GM23338 (cell line): ENCODE measurements around the gene TBC1D17. TPM values are rescaled to one million over a fixed set of nuclear protein-coding genes. Genes with fewer than 3 reads are reported as not detected.

Experiments
- ATAC-seq: fragments of 200-7000 bp; cut with Tn5 transposase; 3 replicates; pipeline ENCODE4 v1.9.1; 2020
- DNase-seq: peaks from one replicate; pipeline ENCODE4 v3.0.0-alpha.2; 2015; ENCODE audit warnings: low spot score
- H2AFZ ChIP-seq: fragments of 200-600 bp; sonication (generic); 2 replicates; pipeline ENCODE4 v1.8.0; 2016; ENCODE audit warnings: antibody characterized with exemption, mild to moderate bottlenecking, moderate library complexity
- H3F3A ChIP-seq: fragments of 200-600 bp; sonication (generic); replicated peaks from 2 replicates; pipeline ENCODE4 v1.8.0; 2017; ENCODE audit warnings: antibody characterized with exemption, mixed run types, low read depth
- H3K27ac ChIP-seq: fragments of 200-600 bp; sonication (generic); 2 replicates; pipeline ENCODE4 v1.6.1; 2016; ENCODE audit warnings: low read depth
- H3K27me3 ChIP-seq: fragments of 200-600 bp; sonication (generic); 2 replicates; pipeline ENCODE4 v1.8.0; 2016; ENCODE audit warnings: mild to moderate bottlenecking, mixed run types, moderate library complexity; ENCODE audit not compliant: insufficient read depth
- H3K36me3 ChIP-seq: fragments of 200-600 bp; sonication (generic); 2 replicates; pipeline ENCODE4 v1.8.0; 2016; ENCODE audit warnings: mild to moderate bottlenecking; ENCODE audit not compliant: insufficient read depth
- H3K4me1 ChIP-seq: fragments of 200-600 bp; sonication (generic); 2 replicates; pipeline ENCODE4 v1.8.0; 2016; ENCODE audit warnings: mild to moderate bottlenecking, moderate library complexity; ENCODE audit not compliant: insufficient read depth
- H3K4me2 ChIP-seq: fragments of 200-600 bp; sonication (generic); 2 replicates; pipeline ENCODE4 v1.7.1; 2017; ENCODE audit warnings: mixed run types
- H3K4me3 ChIP-seq: fragments of 200-600 bp; sonication (generic); 2 replicates; pipeline ENCODE4 v1.6.1; 2016; ENCODE audit warnings: mixed run types
- H3K79me2 ChIP-seq: fragments of 200-600 bp; sonication (generic); replicated peaks from 2 replicates; pipeline ENCODE4 v1.8.0; 2017; ENCODE audit warnings: mild to moderate bottlenecking; ENCODE audit not compliant: insufficient read depth
- H3K9me2 ChIP-seq: fragments of 200-600 bp; sonication (generic); 2 replicates; pipeline ENCODE4 v1.8.0; 2017; ENCODE audit not compliant: insufficient read depth
- H4K20me1 ChIP-seq: fragments of 200-600 bp; sonication (generic); replicated peaks from 2 replicates; pipeline ENCODE4 v1.8.0; 2017; ENCODE audit warnings: mild to moderate bottlenecking; ENCODE audit not compliant: insufficient read depth
- H3K27ac Mint-ChIP-seq: 2 replicates; pipeline ENCODE4 v1.8.0; 2020; ENCODE audit warnings: inconsistent platforms, mild to moderate bottlenecking, moderate library complexity, mixed read lengths
- H3K27me3 Mint-ChIP-seq: 3 replicates; pipeline ENCODE4 v1.8.0; 2022; ENCODE audit warnings: low read depth, mild to moderate bottlenecking, moderate library complexity, mixed read lengths, inconsistent platforms; ENCODE audit not compliant: insufficient read depth, poor library complexity
- H3K36me3 Mint-ChIP-seq: 3 replicates; pipeline ENCODE4 v1.8.0; 2021; ENCODE audit warnings: low read depth, mild to moderate bottlenecking, inconsistent platforms, moderate library complexity, mixed read lengths
- H3K4me1 Mint-ChIP-seq: 3 replicates; pipeline ENCODE4 v1.8.0; 2020; ENCODE audit warnings: mild to moderate bottlenecking, inconsistent platforms, mixed read lengths
- H3K4me3 Mint-ChIP-seq: 3 replicates; pipeline ENCODE4 v1.8.0; 2021; ENCODE audit warnings: moderate library complexity, mild to moderate bottlenecking, inconsistent platforms, mixed read lengths
- H3K9me3 Mint-ChIP-seq: 3 replicates; pipeline ENCODE4 v1.8.0; 2020; ENCODE audit warnings: moderate library complexity, mild to moderate bottlenecking, inconsistent platforms, mixed read lengths
- CREB1 ChIP-seq: fragments of 250-450 bp; sonication (Bioruptor Pico); IDR thresholded peaks from 2 replicates; pipeline ENCODE4 v1.5.0; 2020; ENCODE audit warnings: low read depth, mild to moderate bottlenecking, moderate library complexity
- EZH2 ChIP-seq: fragments of 200-600 bp; sonication (generic); IDR thresholded peaks from one replicate; pipeline ENCODE4 v1.8.0; 2017; ENCODE audit warnings: antibody characterized with exemption, mild to moderate bottlenecking, low read depth; ENCODE audit not compliant: unreplicated experiment
- EZH2phosphoT487 ChIP-seq: fragments of 200-600 bp; sonication (generic); IDR thresholded peaks from one replicate; pipeline ENCODE4 v1.8.1; 2018; ENCODE audit warnings: antibody characterized with exemption; ENCODE audit not compliant: unreplicated experiment
- JUNB ChIP-seq: IDR thresholded peaks from one replicate; pipeline ENCODE4 v1.6.1; 2016; ENCODE audit warnings: antibody characterized with exemption; ENCODE audit not compliant: unreplicated experiment
- NANOG ChIP-seq: IDR thresholded peaks from 2 replicates; pipeline ENCODE4 v1.6.1; 2016; ENCODE audit warnings: antibody characterized with exemption, borderline replicate concordance
- POLR2AphosphoS5 ChIP-seq: IDR thresholded peaks from 2 replicates; pipeline ENCODE4 v1.6.1; 2016; ENCODE audit warnings: antibody characterized with exemption, low read depth
- STAT1 ChIP-seq: IDR thresholded peaks from one replicate; pipeline ENCODE4 v1.6.1; 2016; ENCODE audit warnings: antibody characterized with exemption; ENCODE audit not compliant: unreplicated experiment
- ZNF114 ChIP-seq: fragments of 250-450 bp; sonication (Bioruptor Pico); IDR thresholded peaks from 2 replicates; pipeline ENCODE4 v1.5.0; 2020; ENCODE audit warnings: mild to moderate bottlenecking, moderate library complexity
- ZNF331 ChIP-seq: fragments of 250-450 bp; sonication (Bioruptor Pico); IDR thresholded peaks from 2 replicates; pipeline ENCODE4 v1.5.0; 2020; ENCODE audit warnings: low read depth, mild to moderate bottlenecking, moderate library complexity
- polyA plus RNA-seq: library from polyadenylated mRNA; unstranded; fragments of >200 nt; fragmentation: Nextera tagmentation; extraction: Ambion mirVana; gene quantifications from 2 replicates; pipeline ENCODE4 v1.2.1, GENCODE V29; 2016
- total RNA-seq: library from RNA; depleted of rRNA; stranded (reverse); fragments of >200 nt; shearing (Covaris generic); gene quantifications from 2 replicates; pipeline ENCODE4 v1.2.3, GENCODE V29; 2014
- TF ChIP-seq, protein P1 (sequence below): fragments of 250-450 bp; sonication (Bioruptor Pico); IDR thresholded peaks from 2 replicates; pipeline ENCODE4 v1.5.0; 2020; ENCODE audit warnings: mild to moderate bottlenecking, moderate library complexity
- TF ChIP-seq, protein P2 (sequence below): IDR thresholded peaks from one replicate; pipeline ENCODE4 v1.6.1; 2018; ENCODE audit warnings: antibody characterized with exemption; ENCODE audit not compliant: unreplicated experiment
- TF ChIP-seq, protein P3 (sequence below): IDR thresholded peaks from 2 replicates; pipeline ENCODE4 v1.6.1; 2016; ENCODE audit warnings: antibody characterized with exemption
- TF ChIP-seq, protein P4 (sequence below), 2 experiments: fragments of 200-600 bp in 1 of 2; sonication (generic) in 1 of 2; conservative IDR thresholded peaks; 2 replicates each; pipeline versions ENCODE4 v1.5.1 to v1.6.1; 2016 to 2017; ENCODE audit warnings: antibody characterized with exemption in 2 of 2, low read depth in 2 of 2, mild to moderate bottlenecking in 2 of 2, moderate library complexity in 1 of 2

TBC1D17 gene
- total and polyA plus RNA-seq, 2 experiments from 2014 or later = 19.3 to 43.1 TPM

DNA sequence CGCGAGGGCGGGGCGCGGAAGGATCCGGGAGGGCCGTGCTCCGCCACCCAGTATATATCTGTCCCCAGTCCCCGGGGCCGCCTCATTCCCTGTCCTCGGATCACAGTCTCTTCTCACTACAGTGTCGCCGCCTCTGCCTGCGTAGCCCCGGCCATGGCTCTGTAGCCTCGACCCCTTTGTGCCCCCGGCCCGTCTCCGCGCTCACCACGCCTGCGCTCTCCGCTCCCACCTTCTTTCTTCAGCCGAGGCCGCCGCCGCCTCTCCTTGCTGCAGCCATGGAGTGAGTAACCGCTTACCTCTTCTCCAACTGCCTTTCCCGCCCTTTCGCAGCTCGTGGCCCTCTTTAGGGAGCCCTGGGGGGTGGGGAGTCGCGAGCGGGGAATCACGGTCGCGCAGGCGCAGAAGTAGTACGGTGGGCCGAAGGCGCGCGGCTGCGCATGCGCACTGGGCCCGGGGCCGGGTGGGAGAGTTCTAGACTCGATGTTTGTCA is 51.7 kb downstream of the TBC1D17 start, which contains the start of the genes ATF5 and NUP62:
ATF5 (plus strand) TSS at position 85 of the 490 bp plus-strand sequence. CDS start 1,646 bp downstream, outside the sequence.
NUP62 (minus strand) TSS at position 384 of the 490 bp plus-strand sequence. CDS start 19,697 bp downstream, outside the sequence.
- peaks cover 27% of the 10 kb centered on the region for H3K27me3 Mint-ChIP-seq
- DNase-seq = peak; percentile 85
- Histone ChIP-seq H3K36me3 (peaks cover 17% of the 10 kb centered on the region), H3K4me2 (peak within 1 kb of the TSS; percentile 100), H3K79me2 (peaks cover 55% of the 10 kb centered on the region), H4K20me1 (peaks cover 34% of the 10 kb centered on the region), H3K27me3 (no peaks in the 10 kb centered on the region), H3K27ac (peak within 1 kb of the TSS; percentile 98), H3K9me2 (no peaks in the 10 kb centered on the region), H2AFZ (peak within 1 kb of the TSS; percentile 97), H3F3A (no peaks in the 10 kb centered on the region; the same call in none of the 2 replicates), H3K4me1 (peaks cover 10% of the 10 kb centered on the region), H3K4me3 (peak within 1 kb of the TSS; percentile 99)
- H3K9me3 Mint-ChIP-seq = peaks cover 14% of the 10 kb centered on the region
- H3K36me3 Mint-ChIP-seq = peaks cover 81% of the 10 kb centered on the region
- TF ChIP-seq JUNB (no peak), ZNF114 (CRISPR knock-in tag) (no peak), EZH2phosphoT487 (no peak), CREB1 (no peak), STAT1 (no peak), NANOG (no peak), ZNF331 (CRISPR knock-in tag) (no peak), EZH2 (no peak), POLR2AphosphoS5 (no peak; the same call in none of the 2 replicates)
- TF ChIP-seq, protein P1, sequence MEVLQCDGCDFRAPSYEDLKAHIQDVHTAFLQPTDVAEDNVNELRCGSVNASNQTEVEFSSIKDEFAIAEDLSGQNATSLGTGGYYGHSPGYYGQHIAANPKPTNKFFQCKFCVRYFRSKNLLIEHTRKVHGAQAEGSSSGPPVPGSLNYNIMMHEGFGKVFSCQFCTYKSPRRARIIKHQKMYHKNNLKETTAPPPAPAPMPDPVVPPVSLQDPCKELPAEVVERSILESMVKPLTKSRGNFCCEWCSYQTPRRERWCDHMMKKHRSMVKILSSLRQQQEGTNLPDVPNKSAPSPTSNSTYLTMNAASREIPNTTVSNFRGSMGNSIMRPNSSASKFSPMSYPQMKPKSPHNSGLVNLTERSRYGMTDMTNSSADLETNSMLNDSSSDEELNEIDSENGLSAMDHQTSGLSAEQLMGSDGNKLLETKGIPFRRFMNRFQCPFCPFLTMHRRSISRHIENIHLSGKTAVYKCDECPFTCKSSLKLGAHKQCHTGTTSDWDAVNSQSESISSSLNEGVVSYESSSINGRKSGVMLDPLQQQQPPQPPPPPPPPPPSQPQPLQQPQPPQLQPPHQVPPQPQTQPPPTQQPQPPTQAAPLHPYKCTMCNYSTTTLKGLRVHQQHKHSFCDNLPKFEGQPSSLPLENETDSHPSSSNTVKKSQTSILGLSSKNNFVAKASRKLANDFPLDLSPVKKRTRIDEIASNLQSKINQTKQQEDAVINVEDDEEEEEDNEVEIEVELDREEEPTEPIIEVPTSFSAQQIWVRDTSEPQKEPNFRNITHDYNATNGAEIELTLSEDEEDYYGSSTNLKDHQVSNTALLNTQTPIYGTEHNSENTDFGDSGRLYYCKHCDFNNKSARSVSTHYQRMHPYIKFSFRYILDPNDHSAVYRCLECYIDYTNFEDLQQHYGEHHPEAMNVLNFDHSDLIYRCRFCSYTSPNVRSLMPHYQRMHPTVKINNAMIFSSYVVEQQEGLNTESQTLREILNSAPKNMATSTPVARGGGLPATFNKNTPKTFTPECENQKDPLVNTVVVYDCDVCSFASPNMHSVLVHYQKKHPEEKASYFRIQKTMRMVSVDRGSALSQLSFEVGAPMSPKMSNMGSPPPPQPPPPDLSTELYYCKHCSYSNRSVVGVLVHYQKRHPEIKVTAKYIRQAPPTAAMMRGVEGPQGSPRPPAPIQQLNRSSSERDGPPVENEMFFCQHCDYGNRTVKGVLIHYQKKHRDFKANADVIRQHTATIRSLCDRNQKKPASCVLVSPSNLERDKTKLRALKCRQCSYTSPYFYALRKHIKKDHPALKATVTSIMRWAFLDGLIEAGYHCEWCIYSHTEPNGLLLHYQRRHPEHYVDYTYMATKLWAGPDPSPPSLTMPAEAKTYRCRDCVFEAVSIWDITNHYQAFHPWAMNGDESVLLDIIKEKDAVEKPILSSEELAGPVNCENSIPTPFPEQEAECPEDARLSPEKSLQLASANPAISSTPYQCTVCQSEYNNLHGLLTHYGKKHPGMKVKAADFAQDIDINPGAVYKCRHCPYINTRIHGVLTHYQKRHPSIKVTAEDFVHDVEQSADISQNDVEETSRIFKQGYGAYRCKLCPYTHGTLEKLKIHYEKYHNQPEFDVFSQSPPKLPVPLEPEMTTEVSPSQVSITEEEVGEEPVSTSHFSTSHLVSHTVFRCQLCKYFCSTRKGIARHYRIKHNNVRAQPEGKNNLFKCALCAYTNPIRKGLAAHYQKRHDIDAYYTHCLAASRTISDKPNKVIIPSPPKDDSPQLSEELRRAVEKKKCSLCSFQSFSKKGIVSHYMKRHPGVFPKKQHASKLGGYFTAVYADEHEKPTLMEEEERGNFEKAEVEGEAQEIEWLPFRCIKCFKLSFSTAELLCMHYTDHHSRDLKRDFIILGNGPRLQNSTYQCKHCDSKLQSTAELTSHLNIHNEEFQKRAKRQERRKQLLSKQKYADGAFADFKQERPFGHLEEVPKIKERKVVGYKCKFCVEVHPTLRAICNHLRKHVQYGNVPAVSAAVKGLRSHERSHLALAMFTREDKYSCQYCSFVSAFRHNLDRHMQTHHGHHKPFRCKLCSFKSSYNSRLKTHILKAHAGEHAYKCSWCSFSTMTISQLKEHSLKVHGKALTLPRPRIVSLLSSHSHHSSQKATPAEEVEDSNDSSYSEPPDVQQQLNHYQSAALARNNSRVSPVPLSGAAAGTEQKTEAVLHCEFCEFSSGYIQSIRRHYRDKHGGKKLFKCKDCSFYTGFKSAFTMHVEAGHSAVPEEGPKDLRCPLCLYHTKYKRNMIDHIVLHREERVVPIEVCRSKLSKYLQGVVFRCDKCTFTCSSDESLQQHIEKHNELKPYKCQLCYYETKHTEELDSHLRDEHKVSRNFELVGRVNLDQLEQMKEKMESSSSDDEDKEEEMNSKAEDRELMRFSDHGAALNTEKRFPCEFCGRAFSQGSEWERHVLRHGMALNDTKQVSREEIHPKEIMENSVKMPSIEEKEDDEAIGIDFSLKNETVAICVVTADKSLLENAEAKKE (CRISPR knock-in tag) = no peak
- TF ChIP-seq, protein P2, sequence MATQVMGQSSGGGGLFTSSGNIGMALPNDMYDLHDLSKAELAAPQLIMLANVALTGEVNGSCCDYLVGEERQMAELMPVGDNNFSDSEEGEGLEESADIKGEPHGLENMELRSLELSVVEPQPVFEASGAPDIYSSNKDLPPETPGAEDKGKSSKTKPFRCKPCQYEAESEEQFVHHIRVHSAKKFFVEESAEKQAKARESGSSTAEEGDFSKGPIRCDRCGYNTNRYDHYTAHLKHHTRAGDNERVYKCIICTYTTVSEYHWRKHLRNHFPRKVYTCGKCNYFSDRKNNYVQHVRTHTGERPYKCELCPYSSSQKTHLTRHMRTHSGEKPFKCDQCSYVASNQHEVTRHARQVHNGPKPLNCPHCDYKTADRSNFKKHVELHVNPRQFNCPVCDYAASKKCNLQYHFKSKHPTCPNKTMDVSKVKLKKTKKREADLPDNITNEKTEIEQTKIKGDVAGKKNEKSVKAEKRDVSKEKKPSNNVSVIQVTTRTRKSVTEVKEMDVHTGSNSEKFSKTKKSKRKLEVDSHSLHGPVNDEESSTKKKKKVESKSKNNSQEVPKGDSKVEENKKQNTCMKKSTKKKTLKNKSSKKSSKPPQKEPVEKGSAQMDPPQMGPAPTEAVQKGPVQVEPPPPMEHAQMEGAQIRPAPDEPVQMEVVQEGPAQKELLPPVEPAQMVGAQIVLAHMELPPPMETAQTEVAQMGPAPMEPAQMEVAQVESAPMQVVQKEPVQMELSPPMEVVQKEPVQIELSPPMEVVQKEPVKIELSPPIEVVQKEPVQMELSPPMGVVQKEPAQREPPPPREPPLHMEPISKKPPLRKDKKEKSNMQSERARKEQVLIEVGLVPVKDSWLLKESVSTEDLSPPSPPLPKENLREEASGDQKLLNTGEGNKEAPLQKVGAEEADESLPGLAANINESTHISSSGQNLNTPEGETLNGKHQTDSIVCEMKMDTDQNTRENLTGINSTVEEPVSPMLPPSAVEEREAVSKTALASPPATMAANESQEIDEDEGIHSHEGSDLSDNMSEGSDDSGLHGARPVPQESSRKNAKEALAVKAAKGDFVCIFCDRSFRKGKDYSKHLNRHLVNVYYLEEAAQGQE = no peak
- TF ChIP-seq, protein P3, sequence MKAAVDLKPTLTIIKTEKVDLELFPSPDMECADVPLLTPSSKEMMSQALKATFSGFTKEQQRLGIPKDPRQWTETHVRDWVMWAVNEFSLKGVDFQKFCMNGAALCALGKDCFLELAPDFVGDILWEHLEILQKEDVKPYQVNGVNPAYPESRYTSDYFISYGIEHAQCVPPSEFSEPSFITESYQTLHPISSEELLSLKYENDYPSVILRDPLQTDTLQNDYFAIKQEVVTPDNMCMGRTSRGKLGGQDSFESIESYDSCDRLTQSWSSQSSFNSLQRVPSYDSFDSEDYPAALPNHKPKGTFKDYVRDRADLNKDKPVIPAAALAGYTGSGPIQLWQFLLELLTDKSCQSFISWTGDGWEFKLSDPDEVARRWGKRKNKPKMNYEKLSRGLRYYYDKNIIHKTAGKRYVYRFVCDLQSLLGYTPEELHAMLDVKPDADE = no peak
- TF ChIP-seq, protein P4, sequence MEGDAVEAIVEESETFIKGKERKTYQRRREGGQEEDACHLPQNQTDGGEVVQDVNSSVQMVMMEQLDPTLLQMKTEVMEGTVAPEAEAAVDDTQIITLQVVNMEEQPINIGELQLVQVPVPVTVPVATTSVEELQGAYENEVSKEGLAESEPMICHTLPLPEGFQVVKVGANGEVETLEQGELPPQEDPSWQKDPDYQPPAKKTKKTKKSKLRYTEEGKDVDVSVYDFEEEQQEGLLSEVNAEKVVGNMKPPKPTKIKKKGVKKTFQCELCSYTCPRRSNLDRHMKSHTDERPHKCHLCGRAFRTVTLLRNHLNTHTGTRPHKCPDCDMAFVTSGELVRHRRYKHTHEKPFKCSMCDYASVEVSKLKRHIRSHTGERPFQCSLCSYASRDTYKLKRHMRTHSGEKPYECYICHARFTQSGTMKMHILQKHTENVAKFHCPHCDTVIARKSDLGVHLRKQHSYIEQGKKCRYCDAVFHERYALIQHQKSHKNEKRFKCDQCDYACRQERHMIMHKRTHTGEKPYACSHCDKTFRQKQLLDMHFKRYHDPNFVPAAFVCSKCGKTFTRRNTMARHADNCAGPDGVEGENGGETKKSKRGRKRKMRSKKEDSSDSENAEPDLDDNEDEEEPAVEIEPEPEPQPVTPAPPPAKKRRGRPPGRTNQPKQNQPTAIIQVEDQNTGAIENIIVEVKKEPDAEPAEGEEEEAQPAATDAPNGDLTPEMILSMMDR (conservative IDR thresholded peaks at IDR 0.05; ENCODE audit: low read depth in 2 of 2) = no peak
- H3K4me1 Mint-ChIP-seq = peaks cover 29% of the 10 kb centered on the region
- peak within 1 kb of the TSS; percentile 93 for H3K4me3 Mint-ChIP-seq
- H3K27ac Mint-ChIP-seq = peak within 1 kb of the TSS; percentile 99
- ATAC-seq = peak; percentile 40
